ENCODE measurements around the gene PCDHGA12.
"Not testable (repeated sequence)": the region's sequence is repeated elsewhere in the genome, so short reads cannot be mapped to it uniquely, and the experiment has no call there.

Gene PCDHGA12

DNA sequence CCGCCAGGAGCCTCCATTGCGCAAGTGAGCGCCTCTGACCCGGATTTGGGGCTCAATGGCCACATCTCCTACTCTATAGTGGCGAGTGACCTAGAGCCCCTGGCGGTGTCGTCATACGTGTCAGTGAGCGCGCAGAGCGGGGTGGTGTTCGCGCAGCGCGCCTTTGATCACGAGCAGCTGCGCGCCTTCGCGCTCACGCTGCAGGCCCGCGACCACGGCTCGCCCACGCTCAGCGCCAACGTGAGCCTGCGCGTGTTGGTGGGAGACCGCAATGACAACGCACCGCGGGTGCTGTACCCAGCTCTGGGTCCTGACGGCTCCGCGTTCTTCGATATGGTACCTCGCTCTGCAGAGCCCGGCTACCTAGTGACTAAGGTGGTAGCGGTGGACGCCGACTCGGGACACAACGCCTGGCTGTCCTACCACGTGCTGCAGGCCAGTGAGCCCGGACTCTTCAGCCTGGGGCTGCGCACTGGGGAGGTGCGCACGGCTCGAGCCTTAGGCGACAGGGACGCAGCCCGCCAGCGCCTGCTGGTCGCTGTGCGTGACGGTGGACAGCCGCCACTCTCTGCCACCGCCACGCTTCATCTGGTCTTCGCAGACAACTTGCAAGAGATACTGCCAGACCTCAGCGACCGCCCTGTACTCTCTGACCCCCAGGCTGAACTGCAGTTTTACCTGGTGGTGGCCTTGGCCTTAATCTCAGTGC, 20.6 kb upstream of the PCDHGA12 start:
- DNase-seq, result no peak

- no peak for DNase-seq
These were observed 18.7 kb upstream of the PCDHGA12 start for GRCh38 chr5:141411575-141411974.

- peak in 3 of 5 experiments; percentile 40 to 65 (median 46) for DNase-seq
These were observed 17.3 kb upstream of the PCDHGA12 start, which contains the start of gene PCDHGA10 for GRCh38 chr5:141412854-141413539. TSS of gene PCDHGA10 (plus strand) at chr5:141412987. CDS start at chr5:141413176, 189 bp downstream.

DNA sequence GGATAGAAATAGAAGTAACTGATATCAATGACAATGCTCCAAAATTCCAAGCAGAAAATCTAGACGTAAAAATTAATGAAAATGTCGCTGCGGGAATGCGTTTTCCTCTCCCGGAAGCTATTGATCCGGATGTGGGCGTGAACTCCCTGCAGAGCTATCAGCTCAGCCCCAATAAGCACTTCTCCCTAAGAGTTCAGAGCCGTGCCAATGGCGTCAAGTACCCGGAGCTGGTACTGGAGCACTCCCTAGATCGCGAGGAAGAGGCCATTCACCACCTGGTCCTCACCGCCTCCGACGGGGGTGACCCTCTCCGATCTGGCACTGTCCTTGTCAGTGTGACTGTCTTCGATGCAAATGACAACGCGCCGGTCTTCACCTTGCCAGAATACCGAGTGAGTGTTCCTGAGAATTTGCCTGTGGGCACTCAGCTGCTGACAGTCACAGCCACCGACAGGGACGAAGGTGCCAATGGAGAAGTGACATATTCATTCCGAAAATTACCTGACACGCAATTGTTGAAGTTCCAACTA, 16.7 kb upstream of the PCDHGA12 start:
- DNase-seq, result no peak

- not testable (repeated sequence) for DNase-seq
These were observed 15.6 kb upstream of the PCDHGA12 start for GRCh38 chr5:141414548-141415274.

DNA sequence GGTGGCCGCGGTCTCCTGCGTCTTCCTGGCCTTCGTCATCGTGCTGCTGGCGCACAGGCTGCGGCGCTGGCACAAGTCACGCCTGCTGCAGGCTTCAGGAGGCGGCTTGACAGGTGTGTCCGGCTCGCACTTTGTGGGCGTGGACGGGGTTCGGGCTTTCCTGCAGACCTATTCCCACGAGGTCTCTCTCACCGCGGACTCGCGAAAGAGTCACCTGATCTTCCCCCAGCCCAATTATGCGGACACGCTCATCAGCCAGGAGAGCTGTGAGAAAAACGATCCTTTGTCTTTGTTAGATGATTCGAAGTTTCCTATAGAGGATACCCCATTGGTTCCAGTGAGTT, 15.1 kb upstream of the PCDHGA12 start:
- DNase-seq, result not testable (repeated sequence)

GRCh38 chr5:141417494-141418172, 12.7 kb upstream of the PCDHGA12 start, which contains the start of gene PCDHGB7:
TSS of gene PCDHGB7 (plus strand) at chr5:141417677. CDS start at chr5:141417860, 183 bp downstream.
- DNase-seq, result peak in 3 of 5 experiments; percentile 21 to 56 (median 35)

DNA sequence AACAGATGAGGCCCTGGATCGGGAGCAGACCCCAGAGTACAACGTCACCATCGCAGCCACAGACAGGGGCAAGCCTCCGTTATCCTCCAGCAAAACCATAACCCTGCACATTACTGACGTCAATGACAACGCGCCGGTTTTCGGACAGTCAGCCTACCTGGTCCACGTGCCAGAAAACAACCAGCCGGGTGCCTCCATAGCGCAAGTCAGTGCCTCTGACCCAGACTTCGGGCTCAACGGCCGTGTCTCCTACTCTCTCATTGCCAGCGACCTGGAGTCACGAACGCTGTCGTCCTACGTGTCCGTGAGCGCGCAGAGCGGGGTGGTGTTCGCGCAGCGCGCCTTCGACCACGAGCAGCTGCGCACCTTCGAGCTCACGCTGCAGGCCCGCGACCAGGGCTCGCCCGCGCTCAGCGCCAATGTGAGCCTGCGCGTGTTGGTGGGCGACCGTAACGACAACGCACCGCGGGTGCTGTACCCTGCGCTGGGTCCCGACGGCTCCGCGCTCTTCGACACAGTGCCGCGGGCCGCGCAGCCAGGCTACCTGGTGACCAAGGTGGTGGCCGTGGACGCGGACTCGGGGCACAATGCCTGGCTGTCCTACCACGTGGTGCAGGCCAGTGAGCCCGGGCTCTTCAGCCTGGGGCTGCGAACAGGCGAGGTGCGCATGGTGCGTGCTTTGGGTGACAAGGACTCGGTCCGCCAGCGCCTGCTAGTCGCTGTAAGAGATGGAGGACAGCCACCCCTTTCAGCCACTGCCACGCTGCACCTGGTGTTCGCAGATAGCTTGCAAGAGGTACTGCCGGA, 11.0 kb upstream of the PCDHGA12 start:
- no peak for DNase-seq

GRCh38 chr5:141420855-141421488, 9.3 kb upstream of the PCDHGA12 start, which contains the start of gene PCDHGA11:
TSS of gene PCDHGA11 (plus strand) at chr5:141421051. CDS start at chr5:141421228, 177 bp downstream.
- DNase-seq, result peak in 1 of 5 experiments; percentile 45

DNA sequence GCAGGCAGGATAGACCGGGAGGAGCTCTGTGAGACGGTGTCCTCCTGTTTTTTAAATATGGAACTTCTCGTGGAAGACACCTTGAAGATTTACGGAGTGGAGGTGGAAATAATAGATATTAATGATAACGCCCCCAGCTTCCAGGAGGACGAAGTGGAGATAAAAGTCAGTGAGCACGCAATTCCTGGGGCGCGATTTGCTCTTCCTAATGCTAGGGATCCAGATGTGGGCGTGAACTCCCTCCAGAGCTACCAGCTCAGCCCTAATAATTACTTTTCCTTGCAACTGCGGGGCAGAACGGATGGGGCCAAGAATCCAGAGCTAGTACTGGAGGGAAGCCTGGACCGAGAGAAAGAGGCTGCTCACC, 8.8 kb upstream of the PCDHGA12 start:
- DNase-seq, result no peak

DNA sequence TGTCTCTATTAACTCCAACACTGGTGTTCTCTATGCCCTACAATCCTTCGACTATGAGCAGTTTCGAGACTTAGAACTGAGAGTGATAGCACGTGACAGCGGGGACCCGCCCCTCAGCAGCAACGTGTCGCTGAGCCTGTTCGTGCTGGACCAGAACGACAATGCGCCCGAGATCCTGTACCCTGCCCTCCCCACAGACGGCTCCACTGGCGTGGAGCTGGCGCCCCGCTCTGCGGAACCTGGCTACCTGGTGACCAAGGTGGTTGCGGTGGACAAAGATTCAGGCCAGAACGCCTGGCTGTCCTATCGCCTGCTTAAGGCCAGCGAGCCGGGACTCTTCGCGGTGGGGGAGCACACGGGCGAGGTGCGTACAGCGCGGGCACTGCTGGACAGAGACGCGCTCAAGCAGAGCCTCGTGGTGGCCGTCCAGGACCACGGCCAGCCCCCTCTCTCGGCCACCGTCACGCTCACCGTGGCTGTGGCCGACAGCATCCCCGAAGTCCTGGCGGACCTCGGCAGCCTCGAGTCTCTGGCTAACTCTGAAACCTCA, 7.5 kb upstream of the PCDHGA12 start:
- DNase-seq, result no peak

DNA sequence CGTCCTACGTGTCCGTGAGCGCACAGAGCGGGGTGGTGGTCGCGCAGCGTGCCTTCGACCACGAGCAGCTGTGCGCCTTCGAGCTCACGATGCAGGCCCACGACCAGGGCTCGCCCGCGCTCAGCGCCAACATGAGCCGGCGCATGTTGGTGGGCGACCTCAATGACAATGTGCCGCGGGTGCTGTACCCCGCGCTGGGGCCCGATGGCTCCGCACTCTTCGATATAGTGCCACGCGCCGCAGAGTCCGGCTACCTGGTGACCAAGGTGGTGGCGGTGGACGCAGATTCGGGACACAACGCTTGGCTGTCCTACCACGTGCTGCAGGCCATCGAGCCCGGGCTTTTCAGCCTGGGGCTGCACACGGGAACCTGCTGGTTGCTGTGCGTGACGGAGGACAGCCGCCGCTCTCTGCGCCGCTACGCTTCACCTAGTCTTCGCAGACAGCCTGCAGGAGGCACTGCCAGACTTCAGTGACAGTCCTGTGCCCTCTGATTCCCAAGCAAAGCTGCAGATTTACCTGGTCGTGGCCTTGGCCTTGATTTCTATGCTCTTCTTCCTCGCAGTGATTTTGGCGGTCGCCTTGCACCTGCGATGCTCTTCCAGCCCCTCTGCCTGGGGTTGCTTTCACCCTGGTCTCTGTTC, 2.4 kb upstream of the PCDHGA12 start:
- no peak for DNase-seq

DNA sequence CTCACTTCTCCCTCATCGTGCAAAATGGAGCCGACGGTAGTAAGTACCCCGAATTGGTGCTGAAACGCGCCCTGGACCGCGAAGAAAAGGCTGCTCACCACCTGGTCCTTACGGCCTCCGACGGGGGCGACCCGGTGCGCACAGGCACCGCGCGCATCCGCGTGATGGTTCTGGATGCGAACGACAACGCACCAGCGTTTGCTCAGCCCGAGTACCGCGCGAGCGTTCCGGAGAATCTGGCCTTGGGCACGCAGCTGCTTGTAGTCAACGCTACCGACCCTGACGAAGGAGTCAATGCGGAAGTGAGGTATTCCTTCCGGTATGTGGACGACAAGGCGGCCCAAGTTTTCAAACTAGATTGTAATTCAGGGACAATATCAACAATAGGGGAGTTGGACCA, 979 bp downstream of the PCDHGA12 start:
- no peak for DNase-seq

DNA sequence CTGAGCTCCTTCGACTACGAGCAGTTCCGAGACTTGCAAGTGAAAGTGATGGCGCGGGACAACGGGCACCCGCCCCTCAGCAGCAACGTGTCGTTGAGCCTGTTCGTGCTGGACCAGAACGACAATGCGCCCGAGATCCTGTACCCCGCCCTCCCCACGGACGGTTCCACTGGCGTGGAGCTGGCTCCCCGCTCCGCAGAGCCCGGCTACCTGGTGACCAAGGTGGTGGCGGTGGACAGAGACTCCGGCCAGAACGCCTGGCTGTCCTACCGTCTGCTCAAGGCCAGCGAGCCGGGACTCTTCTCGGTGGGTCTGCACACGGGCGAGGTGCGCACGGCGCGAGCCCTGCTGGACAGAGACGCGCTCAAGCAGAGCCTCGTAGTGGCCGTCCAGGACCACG, 2.0 kb downstream of the PCDHGA12 start:
- DNase-seq, result not testable (repeated sequence)

- not testable (repeated sequence) for DNase-seq
These were observed 2.4 kb downstream of the PCDHGA12 start for GRCh38 chr5:141432726-141433125.

DNA sequence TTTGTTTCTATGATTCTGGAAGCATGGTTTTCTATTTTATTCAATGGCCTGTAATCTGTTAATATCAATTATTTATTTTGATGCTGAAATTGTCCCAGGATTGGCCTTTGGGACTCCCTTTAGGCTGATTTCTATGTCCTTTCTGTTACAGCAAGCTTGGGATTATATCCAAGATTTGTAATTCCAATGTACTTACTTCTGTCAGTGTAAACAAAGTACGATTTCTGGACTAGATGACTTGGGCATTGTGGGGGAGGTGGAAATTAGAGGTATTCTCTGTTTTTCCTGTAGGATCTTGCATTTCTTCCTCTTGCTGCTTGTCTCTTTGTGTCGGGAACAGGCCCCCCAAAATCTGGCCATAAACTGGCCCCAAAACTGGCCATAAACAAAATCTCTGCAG, 3.7 kb downstream of the PCDHGA12 start:
- DNase-seq, result no peak

GRCh38 chr5:141437221-141437620, 6.9 kb downstream of the PCDHGA12 start:
- DNase-seq, result no peak

- DNase-seq, result no peak
These were observed 9.3 kb downstream of the PCDHGA12 start for GRCh38 chr5:141439411-141440141.

GRCh38 chr5:141440341-141440740, 10.0 kb downstream of the PCDHGA12 start:
- DNase-seq, result no peak

Data from T-helper 2 cell (primary cell).